Measurements from ENCODE around the gene AQP10.

DNA sequence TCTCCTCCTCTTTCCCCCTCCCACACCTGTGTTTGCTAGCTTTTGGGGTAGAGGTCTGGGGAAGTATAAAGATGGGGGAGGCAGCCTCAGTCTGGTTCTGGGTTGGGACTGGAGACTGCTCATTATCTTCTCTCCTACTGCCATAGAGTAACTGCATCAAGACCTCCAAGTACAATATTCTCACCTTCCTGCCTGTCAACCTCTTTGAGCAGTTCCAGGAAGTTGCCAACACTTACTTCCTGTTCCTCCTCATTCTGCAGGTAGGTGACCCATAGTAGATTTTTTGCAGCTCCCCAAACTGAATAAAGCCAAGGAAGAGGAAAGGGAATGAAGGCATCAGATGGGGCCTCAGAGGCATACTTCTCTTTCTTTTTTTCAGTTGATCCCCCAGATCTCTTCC lies 9.8 kb downstream of the AQP10 start:
- TF ChIP-seq POLR2A (IDR thresholded peaks at IDR 0.05), result no peak
- TF ChIP-seq, protein P1, sequence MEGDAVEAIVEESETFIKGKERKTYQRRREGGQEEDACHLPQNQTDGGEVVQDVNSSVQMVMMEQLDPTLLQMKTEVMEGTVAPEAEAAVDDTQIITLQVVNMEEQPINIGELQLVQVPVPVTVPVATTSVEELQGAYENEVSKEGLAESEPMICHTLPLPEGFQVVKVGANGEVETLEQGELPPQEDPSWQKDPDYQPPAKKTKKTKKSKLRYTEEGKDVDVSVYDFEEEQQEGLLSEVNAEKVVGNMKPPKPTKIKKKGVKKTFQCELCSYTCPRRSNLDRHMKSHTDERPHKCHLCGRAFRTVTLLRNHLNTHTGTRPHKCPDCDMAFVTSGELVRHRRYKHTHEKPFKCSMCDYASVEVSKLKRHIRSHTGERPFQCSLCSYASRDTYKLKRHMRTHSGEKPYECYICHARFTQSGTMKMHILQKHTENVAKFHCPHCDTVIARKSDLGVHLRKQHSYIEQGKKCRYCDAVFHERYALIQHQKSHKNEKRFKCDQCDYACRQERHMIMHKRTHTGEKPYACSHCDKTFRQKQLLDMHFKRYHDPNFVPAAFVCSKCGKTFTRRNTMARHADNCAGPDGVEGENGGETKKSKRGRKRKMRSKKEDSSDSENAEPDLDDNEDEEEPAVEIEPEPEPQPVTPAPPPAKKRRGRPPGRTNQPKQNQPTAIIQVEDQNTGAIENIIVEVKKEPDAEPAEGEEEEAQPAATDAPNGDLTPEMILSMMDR (IDR thresholded peaks at IDR 0.05), result no peak
- TF ChIP-seq EP300 (IDR thresholded peaks at IDR 0.05), result no peak
- no peak for TF ChIP-seq POLR2AphosphoS5 (IDR thresholded peaks at IDR 0.05)

All from suprapubic skin (tissue), 4 donors.